Gastrocnemius medialis (tissue), 4 donors: ENCODE measurements around the gene RXRA. TPM values are rescaled to one million over a fixed set of nuclear protein-coding genes. Genes with fewer than 3 reads are reported as not detected.

Source experiments
- ATAC-seq, 2 donors: fragments of 150-250 bp; one replicate each; pipeline ENCODE4 v1.9.1; 2016
- DNase-seq, 2 donors: peaks; one replicate each; pipeline ENCODE4 v3.0.0-alpha.2; 2019
- H3K27ac ChIP-seq, 4 donors: fragments of 200-600 bp; sonication (generic); 1 replicate in 1 of 4; 2 replicates in 3 of 4; pipeline ENCODE4 v1.5.1; 2016 to 2018; ENCODE audit warnings: mild to moderate bottlenecking in 2 of 4, moderate library complexity in 1 of 4
- H3K27me3 ChIP-seq, 3 donors: fragments of 200-600 bp; sonication (generic) in 2 of 3; 1 replicate in 1 of 3; 2 replicates in 2 of 3; pipeline versions ENCODE4 v1.5.1 to v1.6.0; 2016 to 2019; ENCODE audit warnings: mild to moderate bottlenecking in 1 of 3, moderate library complexity in 1 of 3
- H3K36me3 ChIP-seq, 2 donors: fragments of 200-600 bp; sonication (generic) in 1 of 2; one replicate each; pipeline ENCODE4 v1.5.1; 2017 to 2018
- H3K4me1 ChIP-seq, 2 donors: fragments of 200-600 bp; sonication (generic) in 1 of 2; one replicate each; pipeline ENCODE4 v1.5.1; 2016 to 2017; ENCODE audit warnings: mild to moderate bottlenecking in 2 of 2
- H3K4me3 ChIP-seq, 4 donors: fragments of 200-600 bp; sonication (generic) in 3 of 4; 1 replicate in 1 of 4; 2 replicates in 3 of 4; pipeline ENCODE4 v1.5.1; 2016 to 2019; ENCODE audit warnings: mild to moderate bottlenecking in 2 of 4
- H3K9me3 ChIP-seq, 3 donors: fragments of 200-600 bp; sonication (generic) in 2 of 3; 1 replicate in 1 of 3; 2 replicates in 2 of 3; pipeline ENCODE4 v1.5.1; 2016 to 2019
- CTCF ChIP-seq, 5 experiments: fragments of 450-650 bp in 3 of 5; fragments of 200-600 bp in 2 of 5; sonication (generic) in 2 of 5; IDR thresholded peaks in 4 of 5; conservative IDR thresholded peaks in 1 of 5; 1 replicate in 4 of 5; 2 replicates in 1 of 5; pipeline ENCODE4 v1.5.1; 2016 to 2019; ENCODE audit warnings: antibody characterized with exemption in 5 of 5, mild to moderate bottlenecking in 3 of 5, moderate library complexity in 3 of 5
- POLR2A ChIP-seq, 2 donors: fragments of 450-650 bp; IDR thresholded peaks; one replicate each; pipeline ENCODE4 v1.6.1; 2017; ENCODE audit warnings: antibody characterized with exemption in 2 of 2, mild to moderate bottlenecking in 2 of 2, moderate library complexity in 2 of 2
- in situ Hi-C, 4 donors: fragments of 200-750 bp; cut with MboI; loops; one replicate each; pipeline versions ENCODE4 v1.15.0 to v1.8.0; 2017; ENCODE audit warnings: low sequenced_read_pairs in 4 of 4
- intact Hi-C: fragments of 100-400 bp; cut with DNase I; formaldehyde crosslinking; loops from one replicate; pipeline ENCODE4 v1.15.1; 2023; ENCODE audit warnings: low total_unique reads
- total RNA-seq, 4 donors: library from RNA; depleted of rRNA; stranded (reverse); fragments of >200 nt; gene quantifications; one replicate each; pipeline versions ENCODE4 v1.1.0 to v1.2.3, GENCODE V29; 2016

Gene RXRA
- total RNA-seq, 4 donors from 2014 or later = 70.8 to 224 (median 160) TPM

DNA sequence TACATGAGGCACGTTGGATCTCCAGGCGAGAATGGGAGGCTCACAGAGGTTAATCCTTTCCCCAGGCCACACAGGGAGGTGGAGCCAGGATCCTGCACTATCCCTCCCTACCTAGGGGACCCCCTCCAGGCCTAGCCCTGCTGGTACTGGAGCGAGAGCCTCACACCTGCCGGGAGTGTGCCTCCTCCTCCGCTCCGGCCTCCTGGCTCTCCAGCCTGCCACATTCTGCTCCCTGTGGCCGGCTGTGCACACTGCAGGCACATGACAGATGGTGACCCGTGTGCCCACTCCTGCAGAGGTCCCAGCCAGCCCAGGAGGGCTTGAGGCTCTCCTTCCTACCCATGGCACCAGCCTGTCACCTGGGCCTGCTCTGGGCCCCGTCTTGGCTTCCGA, 93.4 kb downstream of the RXRA start:
- Histone ChIP-seq H3K36me3 (peaks cover 0 to 11% of the 10 kb centered on the region in 2 donors), H3K4me1 (peaks cover 64 to 87% of the 10 kb centered on the region in 2 donors), H3K4me3 (no peak overlapping the region), H3K27ac (peak overlapping the region; percentile 90 to 98 (median 98)), H3K9me3 (no peaks in the 10 kb centered on the region), H3K27me3 (no peaks in the 10 kb centered on the region)
- peak in 1 of 2 donors; percentile 74 for DNase-seq
- in situ Hi-C loops = no loop called here
- intact Hi-C loops = loop anchor here (5.0 kb wide), 1 partner anchor 92 kb away; the partner anchor contains the start of gene RXRA
- peak; percentile 43 to 76 (median 56) for TF ChIP-seq CTCF (IDR thresholded peaks at IDR 0.05 in 4 of 5, conservative IDR thresholded peaks at IDR 0.05 in 1 of 5)
- TF ChIP-seq POLR2A (IDR thresholded peaks at IDR 0.05) = no peak
- peak in 1 of 2 donors; percentile 23 for ATAC-seq

DNA sequence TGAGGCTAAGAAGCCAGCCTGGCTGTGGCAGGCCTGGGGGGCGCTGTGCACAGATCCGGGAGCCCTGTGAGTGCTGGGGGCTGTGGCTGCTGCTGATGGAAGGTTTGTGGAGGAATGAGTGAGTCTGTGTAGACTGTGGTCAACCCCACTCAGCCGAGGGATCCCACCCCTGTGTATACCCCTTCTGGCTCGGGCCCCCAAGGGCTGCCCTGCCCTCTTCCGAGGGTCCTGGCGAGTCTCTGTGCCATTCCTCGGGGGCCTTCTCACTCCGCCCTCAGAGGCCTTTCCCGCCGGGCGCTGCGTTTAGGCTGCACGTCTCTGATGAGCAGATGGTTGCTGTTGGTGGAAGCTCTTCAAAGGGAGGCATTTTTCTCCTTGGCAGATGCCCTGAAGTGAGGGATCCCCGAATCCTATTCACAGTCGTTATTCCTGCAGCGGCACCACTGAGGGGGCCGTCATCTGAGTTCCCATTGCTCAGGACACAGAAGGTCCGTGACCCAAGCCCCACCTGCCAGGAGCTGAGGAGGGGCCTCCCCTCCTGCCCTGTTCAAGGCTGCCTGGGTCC, 94.1 kb downstream of the RXRA start:
- DNase-seq (no peak), ATAC-seq (no peak)
- intact Hi-C loops = loop anchor here (5.0 kb wide), 1 partner anchor 93 kb away; the partner anchor contains the start of gene RXRA
- Histone ChIP-seq H3K27me3 (no peaks in the 10 kb centered on the region), H3K4me3 (no peak overlapping the region), H3K9me3 (no peaks in the 10 kb centered on the region), H3K27ac (peak overlapping the region; percentile 90 to 98 (median 98)), H3K4me1 (peaks cover 63 to 86% of the 10 kb centered on the region in 2 donors), H3K36me3 (peaks cover 0 to 11% of the 10 kb centered on the region in 2 donors)
- in situ Hi-C loops = no loop called here
- TF ChIP-seq CTCF (IDR thresholded peaks at IDR 0.05 in 4 of 5, conservative IDR thresholded peaks at IDR 0.05 in 1 of 5) (no peak), POLR2A (IDR thresholded peaks at IDR 0.05) (no peak)

GRCh38 chr9:134420974-134421432, 94.7 kb downstream of the RXRA start:
- Histone ChIP-seq H3K4me1 (peaks cover 63 to 83% of the 10 kb centered on the region in 2 donors), H3K27me3 (no peaks in the 10 kb centered on the region), H3K27ac (peak overlapping the region; percentile 90 to 98 (median 98)), H3K9me3 (no peaks in the 10 kb centered on the region), H3K4me3 (no peak overlapping the region), H3K36me3 (peaks cover 0 to 11% of the 10 kb centered on the region in 2 donors)
- DNase-seq (peak; percentile 87 to 93), ATAC-seq (peak; percentile 65 to 70)
- TF ChIP-seq POLR2A (IDR thresholded peaks at IDR 0.05) (peak; percentile 51 to 66), CTCF (IDR thresholded peaks at IDR 0.05 in 4 of 5, conservative IDR thresholded peaks at IDR 0.05 in 1 of 5) (no peak)
- intact Hi-C loops = loop anchor here (5.0 kb wide), 1 partner anchor 94 kb away; the partner anchor contains the start of gene RXRA
- in situ Hi-C loops = no loop called here

- TF ChIP-seq POLR2A (IDR thresholded peaks at IDR 0.05) = no peak
- TF ChIP-seq CTCF (IDR thresholded peaks at IDR 0.05 in 4 of 5, conservative IDR thresholded peaks at IDR 0.05 in 1 of 5) = no peak
- Histone ChIP-seq H3K36me3 (peaks cover 0 to 11% of the 10 kb centered on the region in 2 donors), H3K27ac (peak overlapping the region; percentile 90 to 98 (median 98)), H3K27me3 (no peaks in the 10 kb centered on the region), H3K4me3 (no peak overlapping the region), H3K4me1 (peaks cover 63 to 82% of the 10 kb centered on the region in 2 donors), H3K9me3 (no peaks in the 10 kb centered on the region)
- intact Hi-C loops (loop anchor here (5.0 kb wide), 1 partner anchor 95 kb away; the partner anchor contains the start of gene RXRA), in situ Hi-C loops (no loop called here)
- ATAC-seq = no peak
- DNase-seq = no peak
Measured at GRCh38 chr9:134421888-134422287, 95.6 kb downstream of the RXRA start.
